ENCODE measurements around the gene P2RY11.

GRCh38 chr19:10113592-10113963, 2.1 kb downstream of the P2RY11 start:
- TF ChIP-seq, protein P1, sequence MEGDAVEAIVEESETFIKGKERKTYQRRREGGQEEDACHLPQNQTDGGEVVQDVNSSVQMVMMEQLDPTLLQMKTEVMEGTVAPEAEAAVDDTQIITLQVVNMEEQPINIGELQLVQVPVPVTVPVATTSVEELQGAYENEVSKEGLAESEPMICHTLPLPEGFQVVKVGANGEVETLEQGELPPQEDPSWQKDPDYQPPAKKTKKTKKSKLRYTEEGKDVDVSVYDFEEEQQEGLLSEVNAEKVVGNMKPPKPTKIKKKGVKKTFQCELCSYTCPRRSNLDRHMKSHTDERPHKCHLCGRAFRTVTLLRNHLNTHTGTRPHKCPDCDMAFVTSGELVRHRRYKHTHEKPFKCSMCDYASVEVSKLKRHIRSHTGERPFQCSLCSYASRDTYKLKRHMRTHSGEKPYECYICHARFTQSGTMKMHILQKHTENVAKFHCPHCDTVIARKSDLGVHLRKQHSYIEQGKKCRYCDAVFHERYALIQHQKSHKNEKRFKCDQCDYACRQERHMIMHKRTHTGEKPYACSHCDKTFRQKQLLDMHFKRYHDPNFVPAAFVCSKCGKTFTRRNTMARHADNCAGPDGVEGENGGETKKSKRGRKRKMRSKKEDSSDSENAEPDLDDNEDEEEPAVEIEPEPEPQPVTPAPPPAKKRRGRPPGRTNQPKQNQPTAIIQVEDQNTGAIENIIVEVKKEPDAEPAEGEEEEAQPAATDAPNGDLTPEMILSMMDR (IDR thresholded peaks at IDR 0.05; ENCODE audit: poor library complexity), result no peak
- TF ChIP-seq EZH2phosphoT487 (IDR thresholded peaks at IDR 0.05; ENCODE audit: low read depth, severe bottlenecking, unreplicated experiment) (no peak), EZH2 (IDR thresholded peaks at IDR 0.05; ENCODE audit: borderline replicate concordance) (no peak)
